Measurements from ENCODE around the gene CYB561D1. TPM values are rescaled to one million over a fixed set of nuclear protein-coding genes. Genes with fewer than 3 reads are reported as not detected.

The CYB561D1 gene
- total RNA-seq, 1 experiment from 2014 or later = 11.7 TPM

DNA sequence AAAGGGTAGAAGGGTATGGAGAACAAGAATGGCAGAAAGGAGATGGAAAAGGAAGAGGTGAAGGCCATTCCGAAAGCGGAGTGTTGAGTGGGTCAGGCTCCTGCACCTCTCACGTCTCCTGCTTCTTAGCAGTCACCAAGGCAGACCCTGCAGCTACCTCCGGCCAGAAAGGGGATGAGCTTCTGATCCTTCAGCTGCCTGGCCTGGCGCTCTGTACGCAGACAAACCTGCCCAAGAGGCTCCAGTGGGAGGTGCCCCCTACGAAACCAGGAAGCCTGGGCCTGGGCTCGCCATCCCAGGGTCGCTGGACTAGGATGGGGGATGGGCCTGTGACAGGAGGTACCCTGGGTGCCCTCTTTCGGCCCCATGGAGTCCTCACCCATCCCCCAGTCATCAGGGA, 48.8 kb downstream of the CYB561D1 start:
- H4K20me1 ChIP-seq (ENCODE audit: insufficient read depth) = no peaks in the 10 kb centered on the region
- peaks cover 24% of the 10 kb centered on the region for H3K27me3 ChIP-seq (ENCODE audit: insufficient read depth, low read depth)
- ChIA-PET CTCF (no interaction called here), POLR2A (ENCODE audit: unreplicated experiment) (no interaction called here)
- H3K36me3 ChIP-seq (ENCODE audit: low read depth) = no peaks in the 10 kb centered on the region
- no peak overlapping the region for H3K4me3 ChIP-seq
- H3K9me3 ChIP-seq (ENCODE audit: insufficient read depth, low read depth) = no peaks in the 10 kb centered on the region
- intact Hi-C loops (cut with micrococcal nuclease; ENCODE audit: unreplicated experiment) = no loop called here
- peaks cover 14% of the 10 kb centered on the region for H3K4me1 ChIP-seq (replicated peaks; ENCODE audit: insufficient read depth)
- H2AFZ ChIP-seq = no peak overlapping the region
- BruUV-seq (replicated peaks) = no TSS peak
- TF ChIP-seq, protein P1, sequence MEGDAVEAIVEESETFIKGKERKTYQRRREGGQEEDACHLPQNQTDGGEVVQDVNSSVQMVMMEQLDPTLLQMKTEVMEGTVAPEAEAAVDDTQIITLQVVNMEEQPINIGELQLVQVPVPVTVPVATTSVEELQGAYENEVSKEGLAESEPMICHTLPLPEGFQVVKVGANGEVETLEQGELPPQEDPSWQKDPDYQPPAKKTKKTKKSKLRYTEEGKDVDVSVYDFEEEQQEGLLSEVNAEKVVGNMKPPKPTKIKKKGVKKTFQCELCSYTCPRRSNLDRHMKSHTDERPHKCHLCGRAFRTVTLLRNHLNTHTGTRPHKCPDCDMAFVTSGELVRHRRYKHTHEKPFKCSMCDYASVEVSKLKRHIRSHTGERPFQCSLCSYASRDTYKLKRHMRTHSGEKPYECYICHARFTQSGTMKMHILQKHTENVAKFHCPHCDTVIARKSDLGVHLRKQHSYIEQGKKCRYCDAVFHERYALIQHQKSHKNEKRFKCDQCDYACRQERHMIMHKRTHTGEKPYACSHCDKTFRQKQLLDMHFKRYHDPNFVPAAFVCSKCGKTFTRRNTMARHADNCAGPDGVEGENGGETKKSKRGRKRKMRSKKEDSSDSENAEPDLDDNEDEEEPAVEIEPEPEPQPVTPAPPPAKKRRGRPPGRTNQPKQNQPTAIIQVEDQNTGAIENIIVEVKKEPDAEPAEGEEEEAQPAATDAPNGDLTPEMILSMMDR (conservative IDR thresholded peaks at IDR 0.05) = no peak
- TF ChIP-seq EZH2 (IDR thresholded peaks at IDR 0.05; ENCODE audit: low read depth) = no peak
- no peak for DNase-seq
- peaks cover 12% of the 10 kb centered on the region for H3K79me2 ChIP-seq (ENCODE audit: low read depth)
- peaks cover 4% of the 10 kb centered on the region; the same call in 1 of the 2 replicates for H3K9me2 ChIP-seq (ENCODE audit: insufficient read depth)
- 0 out of 2 replicates have a peak, but pooled peaks cover 8% of the 10 kb centered on the region for H3F3A ChIP-seq (ENCODE audit: insufficient read depth, low read depth)
- H3K27ac ChIP-seq = no peak overlapping the region
- H3K4me2 ChIP-seq = no peak overlapping the region

DNA sequence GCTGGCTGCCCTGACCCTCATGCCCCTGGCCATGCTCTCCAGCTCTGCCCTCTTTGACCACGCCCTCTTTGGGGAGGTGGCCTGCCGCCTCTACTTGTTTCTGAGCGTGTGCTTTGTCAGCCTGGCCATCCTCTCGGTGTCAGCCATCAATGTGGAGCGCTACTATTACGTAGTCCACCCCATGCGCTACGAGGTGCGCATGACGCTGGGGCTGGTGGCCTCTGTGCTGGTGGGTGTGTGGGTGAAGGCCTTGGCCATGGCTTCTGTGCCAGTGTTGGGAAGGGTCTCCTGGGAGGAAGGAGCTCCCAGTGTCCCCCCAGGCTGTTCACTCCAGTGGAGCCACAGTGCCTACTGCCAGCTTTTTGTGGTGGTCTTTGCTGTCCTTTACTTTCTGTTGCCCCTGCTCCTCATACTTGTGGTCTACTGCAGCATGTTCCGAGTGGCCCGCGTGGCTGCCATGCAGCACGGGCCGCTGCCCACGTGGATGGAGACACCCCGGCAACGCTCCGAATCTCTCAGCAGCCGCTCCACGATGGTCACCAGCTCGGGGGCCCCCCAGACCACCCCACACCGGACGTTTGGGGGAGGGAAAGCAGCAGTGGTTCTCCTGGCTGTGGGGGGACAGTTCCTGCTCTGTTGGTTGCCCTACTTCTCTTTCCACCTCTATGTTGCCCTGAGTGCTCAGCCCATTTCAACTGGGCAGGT, 49.5 kb downstream of the CYB561D1 start:
- POLR2A ChIA-PET (ENCODE audit: unreplicated experiment) = interaction anchor here (0.6 kb wide), 1 partner anchor 282 kb away, joined by 6 read pairs; no protein-coding TSS in a partner anchor
- H3K4me3 ChIP-seq = no peak overlapping the region
- H2AFZ ChIP-seq = no peak overlapping the region
- peaks cover 24% of the 10 kb centered on the region for H3K27me3 ChIP-seq (ENCODE audit: insufficient read depth, low read depth)
- BruUV-seq (replicated peaks) = no TSS peak
- DNase-seq = no peak
- H3K27ac ChIP-seq = no peak overlapping the region
- H3F3A ChIP-seq (ENCODE audit: insufficient read depth, low read depth) = 0 out of 2 replicates have a peak, but pooled peaks cover 8% of the 10 kb centered on the region
- peaks cover 14% of the 10 kb centered on the region for H3K4me1 ChIP-seq (replicated peaks; ENCODE audit: insufficient read depth)
- H4K20me1 ChIP-seq (ENCODE audit: insufficient read depth) = no peaks in the 10 kb centered on the region
- intact Hi-C loops (cut with micrococcal nuclease; ENCODE audit: unreplicated experiment) = no loop called here
- peaks cover 18% of the 10 kb centered on the region for H3K79me2 ChIP-seq (ENCODE audit: low read depth)
- no peaks in the 10 kb centered on the region for H3K9me2 ChIP-seq (ENCODE audit: insufficient read depth)
- no peaks in the 10 kb centered on the region for H3K9me3 ChIP-seq (ENCODE audit: insufficient read depth, low read depth)
- H3K4me2 ChIP-seq = no peak overlapping the region
- H3K36me3 ChIP-seq (ENCODE audit: low read depth) = no peaks in the 10 kb centered on the region
- CTCF ChIA-PET = no interaction called here
- TF ChIP-seq, protein P1 (conservative IDR thresholded peaks at IDR 0.05) = no peak
- TF ChIP-seq EZH2 (IDR thresholded peaks at IDR 0.05; ENCODE audit: low read depth) = no peak

DNA sequence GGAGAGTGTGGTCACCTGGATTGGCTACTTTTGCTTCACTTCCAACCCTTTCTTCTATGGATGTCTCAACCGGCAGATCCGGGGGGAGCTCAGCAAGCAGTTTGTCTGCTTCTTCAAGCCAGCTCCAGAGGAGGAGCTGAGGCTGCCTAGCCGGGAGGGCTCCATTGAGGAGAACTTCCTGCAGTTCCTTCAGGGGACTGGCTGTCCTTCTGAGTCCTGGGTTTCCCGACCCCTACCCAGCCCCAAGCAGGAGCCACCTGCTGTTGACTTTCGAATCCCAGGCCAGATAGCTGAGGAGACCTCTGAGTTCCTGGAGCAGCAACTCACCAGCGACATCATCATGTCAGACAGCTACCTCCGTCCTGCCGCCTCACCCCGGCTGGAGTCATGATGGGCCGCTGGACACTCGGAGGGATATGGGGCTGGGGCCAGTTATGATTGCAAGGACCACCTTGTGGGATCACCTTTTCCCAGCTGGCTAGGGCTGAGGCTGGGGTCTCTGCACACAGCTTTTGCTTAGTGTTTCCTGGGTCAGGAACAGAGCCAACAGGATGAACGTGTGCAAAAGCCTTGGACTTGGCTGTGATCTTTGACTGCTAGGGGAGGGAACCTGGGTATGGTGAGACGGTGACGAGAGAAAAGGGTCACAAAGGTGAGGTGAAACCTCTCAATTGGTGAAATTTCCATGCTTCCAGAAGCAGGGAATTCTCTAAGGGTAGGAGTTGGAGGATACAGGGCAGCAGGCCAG, 50.3 kb downstream of the CYB561D1 start:
- intact Hi-C loops (cut with micrococcal nuclease; ENCODE audit: unreplicated experiment) = no loop called here
- Histone ChIP-seq H3K9me3 (ENCODE audit: insufficient read depth, low read depth) (no peaks in the 10 kb centered on the region), H3K4me3 (no peak overlapping the region), H3F3A (ENCODE audit: insufficient read depth, low read depth) (0 out of 2 replicates have a peak, but pooled peaks cover 8% of the 10 kb centered on the region), H3K4me1 (replicated peaks; ENCODE audit: insufficient read depth) (peaks cover 14% of the 10 kb centered on the region), H3K79me2 (ENCODE audit: low read depth) (peaks cover 25% of the 10 kb centered on the region), H3K36me3 (ENCODE audit: low read depth) (no peaks in the 10 kb centered on the region), H4K20me1 (ENCODE audit: insufficient read depth) (peaks cover 3% of the 10 kb centered on the region), H3K27me3 (ENCODE audit: insufficient read depth, low read depth) (peaks cover 23% of the 10 kb centered on the region), H3K27ac (no peak overlapping the region), H2AFZ (no peak overlapping the region), H3K9me2 (ENCODE audit: insufficient read depth) (no peaks in the 10 kb centered on the region), H3K4me2 (no peak overlapping the region)
- no TSS peak for BruUV-seq (replicated peaks)
- ChIA-PET POLR2A (ENCODE audit: unreplicated experiment) (interaction anchor here (0.6 kb wide), 1 partner anchor 282 kb away, joined by 6 read pairs; no protein-coding TSS in a partner anchor), CTCF (no interaction called here)
- TF ChIP-seq, protein P1 (conservative IDR thresholded peaks at IDR 0.05) = no peak
- no peak for TF ChIP-seq EZH2 (IDR thresholded peaks at IDR 0.05; ENCODE audit: low read depth)
- DNase-seq = no peak
